HG03575 (cell line): ENCODE data around the gene ANAPC16.
"Not testable (repeated sequence)": the region's sequence is repeated elsewhere in the genome, so short reads cannot be mapped to it uniquely, and the experiment has no call there.

Experiments
- ATAC-seq: cut with Tn5 transposase; IDR thresholded peaks from one replicate; pipeline ENCODE4 v1.9.1; 2021; ENCODE audit not compliant: unreplicated experiment, insufficient number of reproducible peaks, low FRiP score; ENCODE audit errors: extremely low read depth

The ANAPC16 gene

GRCh38 chr10:72238392-72239175 is 22.8 kb downstream of the ANAPC16 start:
- ATAC-seq = no peak

- ATAC-seq = no peak
Observed at GRCh38 chr10:72239409-72239808, 23.6 kb downstream of the ANAPC16 start.

- no peak for ATAC-seq
Observed at GRCh38 chr10:72240371-72240770, 24.6 kb downstream of the ANAPC16 start.

- no peak for ATAC-seq
Observed at GRCh38 chr10:72241691-72242252, 26.0 kb downstream of the ANAPC16 start.

- no peak for ATAC-seq
Observed at GRCh38 chr10:72242675-72243074, 26.9 kb downstream of the ANAPC16 start.

GRCh38 chr10:72243822-72244437 is 28.1 kb downstream of the ANAPC16 start:
- ATAC-seq = no peak

- ATAC-seq = no peak
Observed at GRCh38 chr10:72244573-72245038, 28.8 kb downstream of the ANAPC16 start.

GRCh38 chr10:72245949-72246525 is 30.2 kb downstream of the ANAPC16 start:
- no peak for ATAC-seq

- peak; percentile 80 for ATAC-seq
Observed at GRCh38 chr10:72248468-72249151, 32.8 kb downstream of the ANAPC16 start.

- ATAC-seq = not testable (repeated sequence)
Observed at GRCh38 chr10:72249176-72249862, 33.5 kb downstream of the ANAPC16 start.

GRCh38 chr10:72250666-72251065 is 34.9 kb downstream of the ANAPC16 start:
- ATAC-seq = no peak

GRCh38 chr10:72251635-72252034 is 35.8 kb downstream of the ANAPC16 start:
- no peak for ATAC-seq

GRCh38 chr10:72252972-72253371 is 37.2 kb downstream of the ANAPC16 start:
- ATAC-seq = no peak

GRCh38 chr10:72253578-72253977 is 37.8 kb downstream of the ANAPC16 start:
- no peak for ATAC-seq

- no peak for ATAC-seq
Observed at GRCh38 chr10:72254813-72255568, 39.2 kb downstream of the ANAPC16 start.

- ATAC-seq = no peak
Observed at GRCh38 chr10:72255977-72256729, 40.3 kb downstream of the ANAPC16 start.

GRCh38 chr10:72257051-72257892 is 41.5 kb downstream of the ANAPC16 start:
- no peak for ATAC-seq
